NCI-H128 (cell line): ENCODE results near the gene ABCA6.
"Not testable (repeated sequence)": the region's sequence is repeated elsewhere in the genome, so short reads cannot be mapped to it uniquely, and the experiment has no call there.

Experiments
- DNase-seq: peaks from one replicate; lab custom pipeline; 2025; ENCODE audit not compliant: unreplicated experiment; lab: John Stamatoyannopoulos, UW

Gene ABCA6

GRCh38 chr17:69078864-69079263 lies 62.8 kb downstream of the ABCA6 start:
- no peak for DNase-seq

DNA sequence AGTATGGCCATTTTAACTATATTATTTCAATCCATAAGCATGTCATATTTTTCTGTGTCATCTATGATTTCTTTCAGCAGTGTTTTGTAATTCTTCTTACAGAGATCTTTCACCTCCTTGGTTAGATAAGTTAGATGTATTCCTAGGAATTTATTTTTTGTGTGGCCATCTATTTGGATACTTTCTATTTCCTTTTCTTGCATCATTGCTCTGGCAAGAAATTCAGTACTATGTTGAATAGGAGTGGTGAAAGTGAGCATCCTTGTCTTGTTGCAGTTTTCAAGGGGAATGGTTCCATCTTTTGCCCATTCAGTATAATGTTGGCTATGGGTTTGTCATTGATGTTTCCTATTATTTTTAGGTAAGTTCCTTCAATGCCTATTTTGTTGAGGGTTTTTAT lies 65.9 kb downstream of the ABCA6 start:
- no peak for DNase-seq

GRCh38 chr17:69073392-69073791 lies 68.3 kb downstream of the ABCA6 start:
- DNase-seq, result not testable (repeated sequence)

DNA sequence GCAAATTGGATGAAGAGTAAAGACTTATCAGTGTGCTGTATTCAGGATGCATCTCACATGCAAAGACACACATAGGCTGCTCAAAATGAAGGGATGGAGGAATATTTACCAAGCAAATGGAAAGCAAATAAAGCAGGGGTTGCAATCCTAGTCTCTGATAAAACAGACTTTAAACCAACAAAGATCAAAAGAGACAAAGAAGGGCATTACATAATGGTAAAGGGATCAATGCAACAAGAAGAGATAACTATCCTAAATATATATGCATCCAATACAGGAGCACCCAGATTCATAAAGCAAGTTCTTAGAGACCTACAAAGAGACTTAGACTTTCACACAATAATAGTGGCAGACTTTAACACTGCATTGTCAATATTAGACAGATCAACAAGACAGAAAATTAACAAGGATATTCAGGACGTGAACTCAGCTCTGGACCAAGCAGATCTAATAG lies 68.9 kb downstream of the ABCA6 start:
- not testable (repeated sequence) for DNase-seq

DNA sequence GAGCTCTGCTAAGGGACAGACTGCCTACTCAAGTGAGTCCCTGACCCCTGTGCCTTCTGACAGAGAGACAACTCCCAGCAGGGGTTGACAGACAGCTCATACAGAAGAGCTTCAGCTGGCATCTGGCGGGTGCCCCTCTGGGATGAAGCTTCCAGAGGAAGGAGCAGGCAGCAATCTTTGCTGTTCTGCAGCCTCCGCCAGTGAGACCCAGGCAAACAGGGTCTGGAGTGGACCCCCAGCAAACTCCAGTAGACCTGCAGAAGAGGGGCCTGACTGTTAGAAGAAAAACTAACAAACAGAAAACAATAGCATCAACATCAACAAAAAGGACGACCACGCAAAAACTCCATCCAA lies 70.5 kb downstream of the ABCA6 start:
- not testable (repeated sequence) for DNase-seq

DNA sequence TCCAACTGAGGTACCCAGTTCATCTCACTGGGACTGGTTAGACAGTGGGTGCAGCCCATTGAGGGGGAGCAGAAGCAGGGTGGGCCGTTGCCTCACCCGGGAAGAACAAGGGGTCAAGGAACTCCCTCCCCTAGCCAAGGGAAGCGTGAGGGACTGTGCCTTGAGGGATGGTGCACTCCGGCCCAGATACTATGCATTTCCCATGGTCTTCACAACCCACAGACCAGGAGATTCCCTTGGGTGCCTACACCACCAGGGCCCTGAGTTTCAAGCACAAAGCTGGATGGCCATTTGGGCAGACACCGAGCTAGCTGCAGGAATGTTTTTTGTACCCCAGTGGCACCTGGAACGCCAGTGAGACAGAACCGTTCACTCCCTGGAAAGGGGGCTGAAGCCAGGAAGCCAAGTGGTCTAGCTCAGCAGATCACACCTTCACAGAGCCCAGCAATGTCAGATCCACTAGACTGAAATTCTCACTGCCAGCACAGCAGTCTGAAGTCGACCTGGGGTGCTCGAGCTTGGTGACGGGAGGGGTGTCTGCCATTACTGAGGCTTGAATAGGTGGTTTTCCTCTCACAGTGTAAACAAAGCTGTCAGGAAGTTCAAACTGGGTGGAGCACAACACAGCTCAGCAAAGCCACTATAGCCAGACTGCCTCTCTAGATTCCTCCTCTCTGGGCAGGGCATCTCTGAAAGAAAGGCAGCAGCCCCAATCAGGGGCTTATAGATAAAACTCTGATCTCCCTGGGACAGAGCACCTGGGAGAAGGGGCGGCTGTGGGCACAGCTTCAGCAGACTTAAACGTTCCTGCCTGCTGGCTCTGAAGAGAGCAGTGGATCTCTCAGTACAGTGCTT lies 71.1 kb downstream of the ABCA6 start:
- DNase-seq, result not testable (repeated sequence)

GRCh38 chr17:69069226-69069750 lies 72.4 kb downstream of the ABCA6 start:
- no peak for DNase-seq

DNA sequence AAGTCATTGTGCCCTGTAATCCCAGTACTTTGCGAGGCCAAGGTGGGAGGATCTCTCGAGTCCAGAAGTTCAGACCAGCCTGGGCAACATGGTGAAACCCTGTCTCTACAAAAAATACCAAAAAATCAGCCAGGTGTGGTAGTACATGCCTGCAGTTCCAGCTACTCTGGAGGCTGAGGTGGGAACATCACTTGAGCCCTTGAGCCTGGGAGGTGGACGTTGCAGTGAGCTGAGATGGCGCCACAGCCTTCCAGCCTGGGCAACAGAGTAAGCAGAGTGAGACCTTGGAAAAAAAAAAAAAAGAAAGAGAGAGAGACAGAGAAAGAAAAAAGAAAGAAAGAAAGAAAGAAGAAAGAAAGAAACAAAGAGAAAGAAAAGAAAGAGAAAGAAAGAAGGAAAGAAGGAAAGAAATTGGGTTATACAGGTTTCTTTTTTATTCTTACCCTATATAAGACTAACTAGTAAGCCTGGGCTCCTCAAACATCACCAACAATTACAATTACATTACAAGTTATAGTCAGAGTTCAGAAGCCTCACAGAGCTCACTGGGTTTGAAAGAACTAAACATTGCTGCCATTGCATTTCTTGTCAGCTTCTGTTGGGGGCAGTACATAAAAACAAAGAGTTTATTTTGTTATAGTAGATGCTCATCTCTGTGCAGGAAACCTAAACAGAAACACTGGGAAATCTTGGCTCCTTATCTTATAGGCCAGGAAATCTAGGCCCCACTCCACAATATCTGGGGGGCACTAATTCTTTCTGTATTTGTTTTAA lies 74.2 kb downstream of the ABCA6 start:
- DNase-seq, result no peak

GRCh38 chr17:69066482-69066881 lies 75.2 kb downstream of the ABCA6 start:
- no peak for DNase-seq

DNA sequence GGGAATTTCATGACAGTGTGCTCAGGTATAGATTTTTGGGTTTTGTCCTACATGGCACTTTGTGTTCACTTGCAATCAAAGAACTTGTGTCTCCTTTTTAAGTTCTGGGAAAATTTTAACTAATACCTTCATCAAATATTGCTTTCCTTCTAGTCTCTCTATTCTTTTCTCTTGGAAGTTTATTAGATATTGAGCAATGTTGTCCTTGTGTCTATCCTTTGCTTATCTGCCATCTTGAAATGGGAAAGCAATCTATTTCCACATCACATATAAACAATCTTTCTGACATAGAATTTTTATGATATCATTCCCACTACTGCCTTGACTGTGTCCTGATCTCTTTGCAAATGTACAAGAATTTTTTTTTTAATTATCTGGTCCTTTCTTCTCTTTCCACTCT lies 76.6 kb downstream of the ABCA6 start:
- no peak for DNase-seq

GRCh38 chr17:69064476-69064875 lies 77.2 kb downstream of the ABCA6 start:
- no peak for DNase-seq

- no peak for DNase-seq
Measured at GRCh38 chr17:69064001-69064400, 77.7 kb downstream of the ABCA6 start.

DNA sequence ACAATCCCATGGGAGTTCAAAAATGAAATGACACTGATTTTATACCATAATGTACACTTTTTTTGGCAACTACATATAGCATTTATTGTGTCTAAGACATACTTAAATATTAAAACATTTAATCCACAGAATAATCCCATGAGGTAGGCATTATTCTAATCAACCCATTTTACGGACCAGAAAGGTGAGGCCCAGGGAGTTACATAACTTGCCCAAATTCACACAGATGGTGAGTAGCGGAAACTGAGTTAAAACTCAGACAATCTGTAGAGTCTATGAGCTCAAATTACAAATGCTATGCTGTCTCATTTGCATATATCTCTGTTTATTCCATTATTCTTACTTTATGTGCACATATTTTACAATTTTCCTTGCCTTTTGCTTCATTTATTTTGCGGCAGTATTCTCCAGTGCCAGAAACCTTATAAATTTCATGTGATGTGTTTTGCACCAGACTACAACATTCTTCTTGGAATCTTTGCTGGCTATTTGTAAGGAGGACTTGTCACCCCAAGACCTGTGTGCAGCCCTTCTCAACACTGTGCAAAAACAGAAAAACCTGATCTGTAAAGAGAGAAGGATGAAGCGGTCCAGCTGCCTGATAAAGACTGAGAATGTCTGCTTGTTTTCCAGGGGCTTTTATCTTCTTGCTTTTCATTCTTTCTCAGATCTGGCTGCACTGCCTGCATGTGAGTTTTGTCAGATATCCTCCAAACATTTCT lies 78.7 kb downstream of the ABCA6 start:
- no peak for DNase-seq

DNA sequence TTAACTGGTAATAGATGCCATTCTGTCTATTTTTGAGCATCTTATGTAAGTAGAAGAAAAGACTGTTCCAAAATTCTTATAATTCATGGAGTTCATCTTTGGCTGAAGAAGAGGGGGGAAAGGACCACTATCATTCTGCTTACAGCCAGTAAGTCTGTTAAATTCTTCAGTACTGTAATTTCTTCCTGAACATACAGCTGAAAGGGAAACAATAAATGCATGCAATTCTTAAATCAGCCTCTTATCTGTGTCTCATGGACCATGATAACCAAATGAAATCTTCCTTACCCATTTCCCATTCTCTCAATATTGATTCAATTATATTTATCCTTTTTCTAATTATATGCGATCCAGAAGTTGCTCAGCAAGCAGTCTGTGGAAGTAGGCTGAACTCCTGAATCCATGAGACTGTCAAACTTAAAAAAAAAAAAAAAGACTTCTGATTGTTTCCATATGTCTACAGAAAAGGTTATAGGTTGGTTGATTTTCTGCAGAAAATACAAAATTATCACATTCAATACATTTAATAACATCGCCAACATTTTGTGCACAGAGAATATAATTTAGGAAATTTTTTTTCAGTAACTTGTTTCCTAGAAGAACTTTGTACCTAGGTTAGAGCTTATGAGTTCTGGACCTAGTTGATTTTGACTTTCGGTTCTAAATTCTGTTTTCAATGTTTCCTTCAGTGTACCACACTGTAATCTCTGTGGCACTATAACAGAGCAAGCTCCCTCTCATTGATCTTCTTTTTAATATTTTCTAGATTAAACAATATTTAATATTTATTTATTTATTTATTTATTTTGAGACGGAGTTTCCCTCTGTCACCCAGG lies 79.8 kb downstream of the ABCA6 start:
- no peak for DNase-seq

DNA sequence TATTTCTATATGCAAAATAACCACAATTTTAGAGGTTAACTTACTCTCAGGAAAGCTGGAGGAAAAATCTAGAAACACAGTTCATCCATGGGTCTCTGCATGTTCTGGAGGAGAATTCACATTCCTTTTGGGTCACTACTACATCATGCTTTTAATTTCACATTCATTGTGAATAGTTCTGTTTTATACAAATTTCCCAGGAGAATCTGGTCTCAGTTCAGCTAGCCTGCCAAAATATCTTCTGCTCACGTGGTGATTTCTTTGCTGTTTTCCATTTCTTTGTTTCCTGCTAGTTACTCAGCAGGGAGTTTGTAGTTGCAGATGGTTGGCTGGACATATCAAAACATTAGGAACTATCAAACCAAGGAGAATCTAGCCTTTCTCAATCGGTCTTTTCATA lies 80.9 kb downstream of the ABCA6 start, which contains the start of gene ABCA9:
Gene ABCA9, minus strand, starts transcription at position 106 of the 400 bp plus-strand sequence. CDS start 9,801 bp downstream, outside the sequence.
- DNase-seq, result no peak

- no peak for DNase-seq
Measured at GRCh38 chr17:69059458-69060175, 82.1 kb downstream of the ABCA6 start.

DNA sequence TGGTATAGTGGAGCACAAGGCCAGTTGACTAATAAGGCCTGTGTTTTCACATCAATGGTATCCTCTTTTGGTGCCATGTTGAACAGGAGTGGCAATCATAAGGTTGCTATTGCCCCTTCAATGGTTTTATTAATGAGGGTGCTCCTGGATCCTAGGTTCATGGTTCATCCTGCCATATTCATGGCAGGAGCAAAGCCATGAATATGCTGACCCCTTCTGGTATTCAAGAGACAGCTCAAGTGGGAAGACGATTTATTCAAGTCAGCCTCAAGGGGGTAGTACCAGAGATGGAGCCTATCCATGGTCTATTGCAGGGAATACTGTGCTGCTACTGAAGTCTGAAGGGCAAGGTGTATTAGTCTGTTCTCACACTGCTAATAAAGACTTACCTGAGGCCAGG lies 83.5 kb downstream of the ABCA6 start:
- DNase-seq, result no peak

GRCh38 chr17:69057280-69057679 lies 84.4 kb downstream of the ABCA6 start:
- DNase-seq, result no peak

DNA sequence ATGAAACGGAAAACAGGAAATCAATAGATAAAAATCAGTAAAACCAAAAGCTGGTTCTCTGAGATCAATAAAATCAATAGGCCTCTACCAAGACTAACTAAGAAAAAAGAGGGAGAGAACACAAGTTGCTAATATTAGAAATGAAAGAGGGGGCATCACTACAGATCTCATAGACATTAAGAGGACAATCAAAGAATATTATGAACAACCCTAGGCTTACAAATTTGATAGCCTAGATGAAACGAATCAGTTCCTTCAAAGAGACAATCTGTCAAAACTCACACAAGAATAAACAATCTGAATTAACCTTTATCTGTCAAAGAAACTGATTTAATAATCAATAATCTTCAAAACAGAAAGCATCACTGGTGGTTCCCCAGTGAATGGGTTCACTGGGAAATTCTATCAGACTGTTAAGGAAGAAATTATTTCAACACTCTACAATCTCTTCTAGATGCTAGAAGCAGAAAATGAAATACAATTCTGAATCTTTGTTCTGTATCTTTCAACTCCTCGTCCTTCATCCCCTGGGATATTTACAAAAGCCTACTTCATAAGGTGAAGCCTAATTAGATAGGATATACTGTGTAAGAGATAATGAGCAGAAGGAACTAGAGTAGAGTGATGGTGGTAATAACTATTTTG lies 85.4 kb downstream of the ABCA6 start:
- DNase-seq, result no peak
